Coronary artery (tissue), 2 donors: ENCODE results near the gene OCRL.

Experiments used
- DNase-seq: peaks from one replicate; pipeline ENCODE4 v3.0.0-alpha.2; 2017; ENCODE audit warnings: low spot score
- H3K27ac ChIP-seq, 2 donors: fragments of 200-600 bp; sonication (generic); one replicate each; pipeline ENCODE4 v1.5.1; 2016 to 2019
- H3K4me3 ChIP-seq: fragments of 200-600 bp; sonication (generic); 2 replicates; pipeline ENCODE4 v1.5.1; 2016; ENCODE audit warnings: mild to moderate bottlenecking, moderate library complexity
- TF ChIP-seq, protein P1 (sequence below): fragments of 200-600 bp; sonication (generic); IDR thresholded peaks from one replicate; pipeline ENCODE4 v1.5.1; 2019; ENCODE audit warnings: antibody characterized with exemption

The OCRL gene

DNA sequence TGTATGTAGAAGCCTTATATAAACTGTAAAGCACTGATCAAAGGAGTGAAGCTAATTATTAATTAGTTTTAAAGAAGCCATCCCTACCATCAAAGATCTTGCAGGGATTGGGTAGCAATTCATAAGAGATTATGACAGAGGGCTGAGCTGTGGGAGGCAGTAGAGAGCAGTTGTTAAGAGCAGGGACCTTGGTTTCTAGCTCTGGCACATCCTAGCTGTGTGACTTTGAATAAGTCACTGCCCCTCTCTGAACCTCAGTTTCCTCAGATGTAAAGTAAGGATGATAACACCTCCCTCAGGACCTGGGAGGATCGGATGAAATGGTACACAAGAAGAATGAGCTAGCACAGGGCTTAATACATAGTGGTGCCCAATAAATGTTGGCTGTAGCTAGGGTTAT lies 69.3 kb downstream of the OCRL start:
- Histone ChIP-seq H3K4me3 (no peak overlapping the region), H3K27ac (no peak overlapping the region)
- TF ChIP-seq, protein P1, sequence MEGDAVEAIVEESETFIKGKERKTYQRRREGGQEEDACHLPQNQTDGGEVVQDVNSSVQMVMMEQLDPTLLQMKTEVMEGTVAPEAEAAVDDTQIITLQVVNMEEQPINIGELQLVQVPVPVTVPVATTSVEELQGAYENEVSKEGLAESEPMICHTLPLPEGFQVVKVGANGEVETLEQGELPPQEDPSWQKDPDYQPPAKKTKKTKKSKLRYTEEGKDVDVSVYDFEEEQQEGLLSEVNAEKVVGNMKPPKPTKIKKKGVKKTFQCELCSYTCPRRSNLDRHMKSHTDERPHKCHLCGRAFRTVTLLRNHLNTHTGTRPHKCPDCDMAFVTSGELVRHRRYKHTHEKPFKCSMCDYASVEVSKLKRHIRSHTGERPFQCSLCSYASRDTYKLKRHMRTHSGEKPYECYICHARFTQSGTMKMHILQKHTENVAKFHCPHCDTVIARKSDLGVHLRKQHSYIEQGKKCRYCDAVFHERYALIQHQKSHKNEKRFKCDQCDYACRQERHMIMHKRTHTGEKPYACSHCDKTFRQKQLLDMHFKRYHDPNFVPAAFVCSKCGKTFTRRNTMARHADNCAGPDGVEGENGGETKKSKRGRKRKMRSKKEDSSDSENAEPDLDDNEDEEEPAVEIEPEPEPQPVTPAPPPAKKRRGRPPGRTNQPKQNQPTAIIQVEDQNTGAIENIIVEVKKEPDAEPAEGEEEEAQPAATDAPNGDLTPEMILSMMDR: no peak
- no peak for DNase-seq

DNA sequence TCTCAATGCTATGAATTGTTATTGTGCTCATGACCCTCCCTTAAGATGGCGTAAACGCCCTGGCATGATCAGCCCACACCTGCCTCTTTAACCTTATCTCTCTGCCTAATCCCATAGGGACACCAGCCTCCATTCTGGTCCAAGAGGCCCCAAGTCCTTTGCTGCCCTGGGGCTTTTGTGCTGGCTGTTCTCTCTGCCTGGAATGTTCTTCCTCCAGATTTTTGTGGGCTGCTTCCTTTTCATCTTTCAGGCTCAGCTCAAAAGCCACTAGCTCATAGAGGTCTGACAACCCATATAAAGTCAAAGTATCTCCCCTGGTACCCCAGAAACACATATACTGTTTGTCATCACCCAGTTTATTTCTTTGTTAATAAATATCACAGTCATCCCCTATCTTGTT lies 72.3 kb downstream of the OCRL start:
- no peak for DNase-seq
- TF ChIP-seq, protein P1: no peak
- H3K27ac ChIP-seq: no peak overlapping the region
- no peak overlapping the region for H3K4me3 ChIP-seq

- TF ChIP-seq, protein P1: no peak
Observed at GRCh38 chrX:129613596-129613995, 73.5 kb downstream of the OCRL start.

DNA sequence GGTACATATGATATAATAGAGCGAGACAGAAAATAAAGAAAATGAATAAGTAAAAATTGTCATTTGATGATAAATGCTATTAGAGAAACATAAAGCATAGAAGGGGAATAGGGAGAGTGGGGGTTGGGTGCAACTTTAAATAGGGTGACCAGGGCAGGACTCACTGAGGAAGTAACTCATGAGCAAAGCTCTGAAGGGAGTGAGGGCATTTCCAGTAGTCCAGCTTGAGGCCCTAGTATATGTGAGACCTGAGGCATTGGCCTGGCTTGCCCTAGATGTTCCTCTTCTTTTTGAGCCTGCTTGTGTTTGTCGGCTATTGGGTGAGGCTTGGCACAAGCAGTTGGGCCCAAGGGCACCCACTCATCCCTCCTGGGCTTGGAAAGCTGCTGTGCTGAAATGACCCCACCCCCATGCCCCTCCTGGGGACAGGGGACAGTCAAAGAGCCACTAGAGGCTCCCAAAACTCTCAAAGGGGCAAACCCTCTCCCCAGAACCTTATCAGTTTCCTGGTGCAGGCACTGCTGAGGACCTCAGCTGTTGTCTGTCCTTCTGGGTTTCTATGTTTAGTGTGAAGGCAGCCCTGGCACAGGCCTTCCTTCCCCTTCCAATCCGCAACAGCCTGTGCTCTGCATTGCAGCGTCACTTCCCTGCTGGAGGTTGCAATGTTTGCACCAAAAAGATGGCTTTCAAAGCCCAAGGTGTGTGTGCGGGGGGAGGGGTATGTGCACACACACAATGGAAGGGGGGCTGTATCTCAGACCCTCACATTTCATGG lies 74.6 kb downstream of the OCRL start:
- TF ChIP-seq, protein P1: no peak
- Histone ChIP-seq H3K4me3 (no peak overlapping the region), H3K27ac (no peak overlapping the region)
- no peak for DNase-seq

More at GRCh38 chrX:129613596-129613995, 73.5 kb downstream of the OCRL start:
- Histone ChIP-seq H3K4me3 (no peak overlapping the region), H3K27ac (no peak overlapping the region)
- no peak for DNase-seq

DNA sequence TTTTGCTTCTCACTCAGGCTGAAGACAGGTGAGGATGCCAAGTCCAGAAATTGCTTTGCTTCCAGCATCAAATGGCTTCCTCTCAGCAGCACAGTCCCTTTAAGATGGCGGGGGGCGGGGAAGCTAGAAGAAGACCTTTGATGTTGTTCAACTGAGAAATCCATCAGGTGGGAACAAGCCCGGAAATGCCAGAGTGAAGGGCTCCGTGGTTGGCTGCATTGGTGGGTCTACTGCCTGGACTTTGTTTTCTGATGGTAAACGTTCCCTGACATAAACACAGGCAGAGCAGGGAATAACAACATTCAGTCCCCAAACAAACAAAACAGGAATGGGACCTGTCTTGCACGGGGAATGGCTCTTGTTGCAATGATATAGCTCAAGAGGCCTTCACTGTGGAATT lies 77.4 kb downstream of the OCRL start:
- DNase-seq: no peak
- TF ChIP-seq, protein P1: no peak
- Histone ChIP-seq H3K4me3 (no peak overlapping the region), H3K27ac (no peak overlapping the region)

- Histone ChIP-seq H3K27ac (no peak overlapping the region), H3K4me3 (no peak overlapping the region)
- no peak for DNase-seq
- TF ChIP-seq, protein P1: no peak
Observed at GRCh38 chrX:129618997-129619396, 78.9 kb downstream of the OCRL start.

- no peak for DNase-seq
Observed at GRCh38 chrX:129622757-129623301, 82.8 kb downstream of the OCRL start.

More at GRCh38 chrX:129622757-129623301, 82.8 kb downstream of the OCRL start:
- no peak overlapping the region for H3K27ac ChIP-seq
- no peak overlapping the region for H3K4me3 ChIP-seq
- TF ChIP-seq, protein P1: no peak
